GM23248 (cell line): ENCODE results near the gene IRF9.

Source experiments
- EZH2 ChIP-seq: fragments of 200-600 bp; sonication (generic); IDR thresholded peaks from 2 replicates; pipeline ENCODE4 v1.6.1; 2018; ENCODE audit warnings: antibody characterized with exemption, mild to moderate bottlenecking; ENCODE audit not compliant: insufficient read depth, poor library complexity, severe bottlenecking
- EZH2phosphoT487 ChIP-seq: fragments of 200-600 bp; sonication (generic); IDR thresholded peaks from 2 replicates; pipeline ENCODE4 v1.6.1; 2018; ENCODE audit warnings: antibody characterized with exemption, moderate library complexity, mild to moderate bottlenecking, low read depth; ENCODE audit not compliant: insufficient read depth

DNA sequence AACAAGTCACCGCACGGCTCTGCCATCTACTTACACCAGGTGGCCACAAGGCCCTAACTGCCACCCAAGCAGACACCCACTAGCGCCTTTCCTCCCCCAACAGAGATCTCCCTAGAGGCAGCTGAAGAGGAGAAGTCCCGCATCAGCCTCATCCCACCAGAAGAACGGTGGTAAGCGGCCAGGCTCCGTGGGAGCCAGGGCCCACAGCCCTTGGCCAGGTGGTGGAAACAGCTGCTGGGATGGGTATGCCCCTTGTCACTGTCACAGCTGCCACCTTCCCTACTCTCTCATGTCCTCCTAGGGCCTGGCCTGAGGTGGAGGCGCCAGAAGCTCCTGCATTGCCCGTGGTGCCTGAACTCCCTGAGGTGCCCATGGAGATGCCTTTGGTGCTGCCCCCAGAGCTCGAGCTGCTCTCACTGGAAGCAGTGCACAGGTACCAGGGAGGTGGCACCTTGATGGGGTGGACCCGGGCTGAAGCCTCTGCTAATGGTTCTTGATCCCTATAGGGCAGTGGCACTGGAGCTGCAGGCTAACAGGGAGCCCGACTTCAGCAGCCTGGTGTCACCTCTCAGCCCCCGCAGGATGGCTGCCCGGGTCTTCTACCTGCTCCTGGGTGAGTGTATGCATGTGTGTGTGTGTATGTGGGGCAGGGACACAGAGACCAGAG lies 18.4 kb downstream of the IRF9 start:
- TF ChIP-seq EZH2 (no peak), EZH2phosphoT487 (no peak)
